GM19468 (cell line): ENCODE data around the gene ZNF438.
A peak's percentile ranks its signal among the peaks of the same experiment; 100 is the strongest.
"Not testable (repeated sequence)": the region's sequence is repeated elsewhere in the genome, so short reads cannot be mapped to it uniquely, and the experiment has no call there.

Experiments used
- ATAC-seq: cut with Tn5 transposase; IDR thresholded peaks from one replicate; pipeline ENCODE4 v1.9.1; 2021; ENCODE audit warnings: mild to moderate bottlenecking, moderate library complexity, moderate number of reproducible peaks; ENCODE audit not compliant: unreplicated experiment; ENCODE audit errors: extremely low read depth

Gene ZNF438

GRCh38 chr10:31055573-31056251 is 24.0 kb upstream of the ZNF438 start:
- ATAC-seq: no peak

- ATAC-seq: no peak
Measured at GRCh38 chr10:31051703-31052102, 20.0 kb upstream of the ZNF438 start.

- ATAC-seq: no peak
Measured at GRCh38 chr10:31042670-31043069, 11.0 kb upstream of the ZNF438 start.

- ATAC-seq: no peak
Measured at GRCh38 chr10:31041011-31041410, 9.3 kb upstream of the ZNF438 start.

GRCh38 chr10:31039006-31039405 is 7.3 kb upstream of the ZNF438 start:
- ATAC-seq: not testable (repeated sequence)

GRCh38 chr10:31037749-31038148 is 6.1 kb upstream of the ZNF438 start:
- no peak for ATAC-seq

- no peak for ATAC-seq
Measured at GRCh38 chr10:31036209-31036608, 4.5 kb upstream of the ZNF438 start.

GRCh38 chr10:31035266-31035798 is 3.7 kb upstream of the ZNF438 start:
- no peak for ATAC-seq

GRCh38 chr10:31034098-31034909 is 2.6 kb upstream of the ZNF438 start:
- ATAC-seq: no peak

- no peak for ATAC-seq
Measured at GRCh38 chr10:31033147-31033546, 1.5 kb upstream of the ZNF438 start.

- ATAC-seq: peak; percentile 57
Measured at GRCh38 chr10:31032258-31033132, 830 bp upstream of the ZNF438 start.

GRCh38 chr10:31031205-31031557 is 484 bp downstream of the ZNF438 start:
- ATAC-seq: no peak

GRCh38 chr10:31030800-31031199 is 865 bp downstream of the ZNF438 start:
- ATAC-seq: no peak

GRCh38 chr10:31030260-31030659 is 1.4 kb downstream of the ZNF438 start:
- no peak for ATAC-seq

GRCh38 chr10:31028081-31028480 is 3.6 kb downstream of the ZNF438 start:
- no peak for ATAC-seq

GRCh38 chr10:31026279-31026678 is 5.4 kb downstream of the ZNF438 start:
- ATAC-seq: not testable (repeated sequence)

GRCh38 chr10:31025142-31025541 is 6.5 kb downstream of the ZNF438 start:
- no peak for ATAC-seq

- no peak for ATAC-seq
Measured at GRCh38 chr10:31023558-31023957, 8.1 kb downstream of the ZNF438 start.

GRCh38 chr10:31020209-31020608 is 11.5 kb downstream of the ZNF438 start:
- no peak for ATAC-seq

GRCh38 chr10:31018962-31019361 is 12.7 kb downstream of the ZNF438 start:
- ATAC-seq: no peak

- ATAC-seq: no peak
Measured at GRCh38 chr10:31018356-31018750, 13.3 kb downstream of the ZNF438 start.
